Lower leg skin (tissue), 3 donors: ENCODE measurements around the gene SLC9A9.

Experiments
- CTCF ChIP-seq, 3 donors: fragments of 450-650 bp; IDR thresholded peaks; one replicate each; pipeline ENCODE4 v1.5.1; 2016; ENCODE audit warnings: antibody characterized with exemption in 3 of 3, mild to moderate bottlenecking in 3 of 3, moderate library complexity in 2 of 3
- POLR2A ChIP-seq, 2 donors: fragments of 450-650 bp; IDR thresholded peaks; one replicate each; pipeline ENCODE4 v1.6.1; 2016 to 2017; ENCODE audit warnings: antibody characterized with exemption in 2 of 2, mild to moderate bottlenecking in 1 of 2, moderate library complexity in 1 of 2

GRCh38 chr3:143775459-143775858 is 72.8 kb downstream of the SLC9A9 start:
- no peak for TF ChIP-seq POLR2A (IDR thresholded peaks at IDR 0.05)
- TF ChIP-seq CTCF (IDR thresholded peaks at IDR 0.05): no peak
